ENCODE measurements around the gene PPIL6.

DNA sequence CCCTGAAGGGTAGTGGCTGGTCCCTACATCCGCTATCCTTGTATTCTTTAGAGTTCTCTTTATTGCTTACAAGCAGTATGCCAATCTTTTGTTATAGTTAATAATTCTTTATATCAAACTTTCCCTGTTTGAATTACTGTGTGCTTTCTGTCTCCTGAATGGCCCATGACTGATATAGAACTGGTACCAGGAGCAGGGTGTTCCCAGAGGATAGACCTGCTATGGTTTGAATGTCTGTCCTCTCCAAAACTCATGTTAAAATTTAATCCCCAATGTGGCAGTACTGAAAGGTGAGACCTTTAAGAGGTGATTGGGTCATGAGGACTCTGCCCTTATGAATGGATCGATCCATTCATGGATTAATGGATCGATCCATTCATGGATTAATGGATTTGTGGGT lies 84.2 kb downstream of the PPIL6 start:
- TF ChIP-seq POLR2A (IDR thresholded peaks at IDR 0.05; ENCODE audit: low read depth, low read length) (no peak), POLR2AphosphoS5 (IDR thresholded peaks at IDR 0.05; ENCODE audit: low read depth, low read length) (no peak), TAF1 (IDR thresholded peaks at IDR 0.05; ENCODE audit: borderline replicate concordance, low read depth, low read length) (no peak)

Data from GM12892 (cell line).